Suppressor macrophage (primary cell): Measurements from ENCODE around the gene KCNK5.

Source experiments
- DNase-seq, 4 experiments: peaks; one replicate each; pipeline ENCODE4 v3.0.0-alpha.2; 2020 to 2022

The KCNK5 gene

GRCh38 chr6:39240155-39240757 is 11.0 kb upstream of the KCNK5 start:
- DNase-seq = no peak

GRCh38 chr6:39239527-39240154 is 10.4 kb upstream of the KCNK5 start:
- no peak for DNase-seq

DNA sequence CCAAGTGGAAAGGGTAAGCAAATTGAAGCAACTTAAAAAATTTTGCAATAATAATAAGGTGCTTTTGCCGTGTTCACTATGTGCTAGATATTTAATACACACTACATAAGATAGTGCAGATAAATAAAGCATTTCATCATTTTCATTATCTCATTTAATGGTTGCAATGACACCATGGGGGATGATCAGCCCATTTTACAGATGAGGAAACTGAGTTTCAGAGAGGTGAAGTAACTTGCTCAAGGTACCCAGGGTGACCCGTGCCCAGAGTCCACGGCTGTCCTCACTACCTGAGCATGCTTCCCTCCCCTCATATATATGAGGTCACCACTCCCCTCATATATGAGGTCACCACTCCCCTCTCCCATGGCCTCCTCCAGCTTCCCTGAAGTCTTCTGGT is 7.5 kb upstream of the KCNK5 start:
- DNase-seq = no peak

GRCh38 chr6:39233333-39233732 is 4.1 kb upstream of the KCNK5 start:
- DNase-seq = no peak

GRCh38 chr6:39231521-39232243 is 2.4 kb upstream of the KCNK5 start:
- DNase-seq = no peak

DNA sequence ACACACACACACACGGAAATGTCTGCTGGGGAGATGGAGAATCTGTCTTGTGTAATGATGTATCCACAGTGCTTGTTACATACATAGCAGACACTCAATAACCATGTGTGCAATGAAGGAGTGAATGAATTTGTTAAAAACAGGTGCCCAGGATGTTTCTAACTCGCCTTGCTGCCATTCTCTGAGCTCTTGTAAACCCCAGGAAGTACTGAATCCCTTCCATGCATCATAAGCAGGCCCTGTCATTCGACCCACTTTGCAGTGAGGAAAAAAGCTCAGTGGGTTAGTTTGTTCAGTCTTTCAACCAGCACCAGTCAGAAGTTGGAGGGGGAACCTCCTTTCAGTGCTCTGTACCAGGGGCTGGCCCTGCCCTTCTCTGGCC is 1.4 kb upstream of the KCNK5 start:
- no peak for DNase-seq

GRCh38 chr6:39228111-39228971 is 934 bp downstream of the KCNK5 start:
- DNase-seq = peak in 3 of 4 experiments; percentile 36 to 43 (median 40)

DNA sequence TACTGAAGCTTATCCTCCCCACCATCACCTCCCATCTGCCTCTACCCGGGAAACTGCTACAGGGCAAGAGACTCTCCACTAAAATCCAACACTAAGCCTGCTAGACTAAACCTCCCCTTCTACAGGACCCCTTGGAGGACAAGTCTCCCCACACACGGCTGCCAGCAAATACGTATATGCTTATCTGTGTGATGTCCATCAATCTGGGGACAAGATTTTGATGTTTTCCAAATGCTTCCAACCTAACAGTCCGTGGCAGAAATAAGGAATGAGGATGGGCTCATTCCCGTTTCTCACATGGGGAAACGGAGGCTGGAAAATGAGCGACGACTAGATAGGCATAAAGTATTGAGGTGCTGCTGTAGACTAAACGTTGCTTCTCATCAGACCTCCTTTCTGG is 1.8 kb downstream of the KCNK5 start:
- no peak for DNase-seq

DNA sequence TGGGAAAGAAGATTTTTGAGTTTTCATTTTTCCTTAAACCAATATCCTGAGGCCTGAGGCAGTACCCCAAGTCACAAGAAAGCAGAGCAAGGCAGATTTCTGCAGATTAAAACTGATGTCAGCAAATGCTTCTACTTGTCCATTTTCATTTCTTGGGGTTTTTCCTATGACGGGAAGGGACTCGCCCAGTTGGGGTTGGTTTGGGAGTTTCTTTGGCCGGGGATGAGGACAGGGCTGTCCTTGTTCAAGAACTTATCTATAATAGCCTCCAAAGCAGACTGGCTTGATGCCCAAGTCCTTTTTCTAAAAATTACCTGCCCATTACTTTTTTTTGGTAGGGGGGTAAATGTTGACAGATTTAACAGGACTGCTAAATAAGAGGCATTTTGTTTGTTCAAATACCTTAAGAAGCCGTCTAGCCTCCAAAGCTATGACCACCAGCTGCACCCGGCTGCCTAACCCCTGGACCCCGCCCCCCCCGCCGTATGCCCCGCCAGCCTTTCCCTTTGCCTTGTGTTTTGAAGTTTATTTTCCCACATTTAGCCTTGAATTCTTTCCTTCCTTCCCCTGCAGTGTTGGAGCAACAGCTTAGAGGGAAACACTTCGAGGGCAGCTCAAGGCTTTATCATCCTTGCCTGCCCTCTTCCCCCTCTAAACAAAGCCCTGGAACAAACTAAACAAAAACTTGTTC is 2.5 kb downstream of the KCNK5 start:
- DNase-seq = no peak

- DNase-seq = peak; percentile 67 to 87 (median 82)
Observed at GRCh38 chr6:39225946-39226437, 3.3 kb downstream of the KCNK5 start.

DNA sequence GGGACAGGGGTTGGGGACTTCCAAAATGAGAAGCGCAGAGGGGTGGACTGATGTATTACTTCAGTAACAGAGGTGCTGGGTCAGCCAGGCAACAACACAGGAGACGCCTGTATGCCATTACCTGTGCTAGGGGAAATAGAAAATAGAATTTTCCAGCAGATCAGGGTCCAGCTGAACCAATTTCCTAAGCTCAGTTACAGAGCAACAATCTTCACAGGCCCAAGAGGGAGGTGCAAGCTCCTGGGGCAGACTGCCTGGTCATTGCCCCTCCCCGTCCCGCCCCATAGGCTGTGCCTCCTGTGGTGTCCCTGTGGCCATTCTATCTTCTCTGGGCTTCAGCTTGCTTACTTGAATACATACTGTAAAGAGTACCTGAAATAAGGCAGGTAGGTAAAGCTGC is 3.7 kb downstream of the KCNK5 start:
- DNase-seq = peak in 1 of 4 experiments; percentile 32

GRCh38 chr6:39224523-39225182 is 4.6 kb downstream of the KCNK5 start:
- no peak for DNase-seq

GRCh38 chr6:39224011-39224410 is 5.3 kb downstream of the KCNK5 start:
- DNase-seq = no peak

DNA sequence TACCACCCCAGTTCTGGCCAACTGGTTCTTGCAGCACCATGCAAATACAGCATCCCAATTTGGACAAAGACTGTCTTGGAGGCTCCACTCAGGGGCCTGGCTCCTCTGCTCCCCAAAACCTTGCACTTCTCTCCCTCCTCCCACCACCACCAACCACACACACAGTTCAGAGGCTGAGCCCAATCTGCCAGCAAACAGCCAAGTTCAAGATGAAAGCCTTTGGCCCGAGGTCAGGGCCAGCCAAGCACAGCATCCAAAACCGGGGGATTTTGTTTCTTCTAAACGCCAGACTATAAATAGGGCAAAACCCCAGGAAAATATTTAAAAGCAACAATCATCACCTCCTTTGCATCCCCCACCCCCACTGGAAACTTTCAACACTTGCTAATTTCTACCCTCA is 5.7 kb downstream of the KCNK5 start:
- DNase-seq = no peak

GRCh38 chr6:39223061-39223460 is 6.2 kb downstream of the KCNK5 start:
- no peak for DNase-seq

DNA sequence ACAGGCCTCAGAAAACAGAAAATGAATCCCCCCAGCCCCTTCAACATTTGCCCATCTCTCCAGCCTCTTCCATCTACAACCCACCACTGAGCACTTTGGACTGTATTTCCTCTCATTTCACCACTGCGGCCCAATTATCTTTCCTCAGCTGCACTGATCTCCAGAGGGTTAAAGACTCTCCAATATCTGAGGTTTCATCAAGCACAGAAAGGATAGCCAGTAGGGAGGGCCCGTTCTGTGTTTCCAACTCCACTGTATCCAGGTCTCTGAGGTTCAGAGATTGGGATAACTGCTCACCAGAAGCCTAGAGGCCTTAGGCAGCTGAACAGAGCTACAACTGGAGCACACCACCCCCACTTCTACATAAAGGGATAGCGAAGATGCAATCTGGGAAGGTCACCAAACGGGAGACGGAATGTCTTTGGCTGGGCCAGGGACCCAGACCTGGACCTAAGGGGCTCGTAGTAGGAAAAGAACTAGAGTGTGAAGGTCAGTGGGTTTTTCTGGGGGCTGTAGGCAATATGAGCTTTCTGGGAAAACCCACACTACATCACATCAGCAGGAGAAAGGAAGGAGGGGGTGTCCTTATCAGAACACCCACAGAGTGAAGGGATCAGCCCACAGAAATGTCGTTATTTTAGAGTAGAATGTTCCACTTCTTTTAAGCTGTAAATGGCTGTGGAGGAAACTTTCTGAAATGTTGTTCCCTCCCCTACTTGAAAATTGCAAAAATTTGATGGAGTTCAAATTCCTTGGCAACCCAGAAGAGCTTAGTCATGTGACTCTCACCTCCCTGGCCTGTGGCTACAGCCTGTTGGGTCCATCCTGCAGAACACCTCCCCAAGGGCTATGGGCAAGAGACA is 7.3 kb downstream of the KCNK5 start:
- no peak for DNase-seq

GRCh38 chr6:39221115-39221514 is 8.2 kb downstream of the KCNK5 start:
- no peak for DNase-seq

- peak; percentile 30 to 55 (median 42) for DNase-seq
Observed at GRCh38 chr6:39218868-39219567, 10.3 kb downstream of the KCNK5 start.

DNA sequence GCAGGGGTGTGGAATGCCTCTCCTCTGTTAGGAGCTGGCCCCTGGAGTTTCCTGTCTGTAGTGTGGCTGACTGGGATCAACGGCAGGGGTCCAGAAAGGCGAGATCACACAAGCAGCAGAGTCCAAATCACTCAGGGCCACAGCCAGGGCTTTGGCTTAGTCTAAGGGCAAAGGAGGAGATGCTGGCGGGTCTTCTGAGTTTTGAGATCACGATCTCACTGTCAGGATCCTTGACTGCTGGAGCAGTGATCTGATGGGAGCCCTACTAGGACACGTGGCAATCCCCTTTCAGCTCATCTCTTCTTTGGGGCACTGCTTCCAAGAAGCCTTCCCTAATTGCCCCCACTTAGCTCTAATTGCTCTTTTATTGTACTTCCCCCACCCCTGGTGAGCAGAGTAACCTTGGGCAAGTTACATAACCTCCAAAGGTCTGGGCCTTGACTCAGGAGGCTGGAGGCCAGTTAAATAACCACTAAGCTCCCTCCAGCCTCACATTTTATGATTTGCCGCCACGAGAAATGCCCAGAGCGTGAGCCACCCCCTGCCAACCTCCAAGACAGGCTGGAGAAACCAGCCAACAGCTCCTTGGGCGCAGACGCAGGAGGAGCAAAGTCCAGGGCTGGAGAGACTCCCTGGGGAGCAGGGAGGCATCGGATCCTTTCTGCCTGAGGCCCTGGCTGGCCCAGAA is 12.0 kb downstream of the KCNK5 start:
- no peak for DNase-seq
